ENCODE results near the gene PLOD2.

DNA sequence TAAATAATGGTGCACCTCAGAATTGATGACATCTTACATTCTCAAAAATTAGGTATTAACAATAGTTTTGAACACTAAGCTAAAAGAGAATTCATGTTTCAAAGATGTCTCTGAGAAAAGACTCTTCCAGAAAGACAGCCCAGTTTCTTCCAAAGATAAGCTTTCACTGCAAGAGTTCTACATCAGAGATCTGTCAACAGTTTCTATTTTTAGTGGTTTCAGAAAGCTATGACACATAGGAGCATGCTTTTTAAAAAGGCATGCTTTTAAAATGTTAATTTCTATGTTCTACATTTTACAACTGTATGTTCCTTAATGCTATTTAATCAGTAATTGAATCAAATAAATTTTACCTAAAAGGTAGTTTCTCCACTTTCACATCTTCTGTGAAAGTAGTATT lies 88.2 kb downstream of the PLOD2 start:
- TF ChIP-seq, protein P1, sequence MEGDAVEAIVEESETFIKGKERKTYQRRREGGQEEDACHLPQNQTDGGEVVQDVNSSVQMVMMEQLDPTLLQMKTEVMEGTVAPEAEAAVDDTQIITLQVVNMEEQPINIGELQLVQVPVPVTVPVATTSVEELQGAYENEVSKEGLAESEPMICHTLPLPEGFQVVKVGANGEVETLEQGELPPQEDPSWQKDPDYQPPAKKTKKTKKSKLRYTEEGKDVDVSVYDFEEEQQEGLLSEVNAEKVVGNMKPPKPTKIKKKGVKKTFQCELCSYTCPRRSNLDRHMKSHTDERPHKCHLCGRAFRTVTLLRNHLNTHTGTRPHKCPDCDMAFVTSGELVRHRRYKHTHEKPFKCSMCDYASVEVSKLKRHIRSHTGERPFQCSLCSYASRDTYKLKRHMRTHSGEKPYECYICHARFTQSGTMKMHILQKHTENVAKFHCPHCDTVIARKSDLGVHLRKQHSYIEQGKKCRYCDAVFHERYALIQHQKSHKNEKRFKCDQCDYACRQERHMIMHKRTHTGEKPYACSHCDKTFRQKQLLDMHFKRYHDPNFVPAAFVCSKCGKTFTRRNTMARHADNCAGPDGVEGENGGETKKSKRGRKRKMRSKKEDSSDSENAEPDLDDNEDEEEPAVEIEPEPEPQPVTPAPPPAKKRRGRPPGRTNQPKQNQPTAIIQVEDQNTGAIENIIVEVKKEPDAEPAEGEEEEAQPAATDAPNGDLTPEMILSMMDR (IDR thresholded peaks at IDR 0.05; ENCODE audit: low read depth, low read length, poor library complexity, severe bottlenecking) = no peak
- TF ChIP-seq EZH2phosphoT487 (IDR thresholded peaks at IDR 0.05; ENCODE audit: borderline replicate concordance, low read length) = no peak

All from DOHH2 (cell line).